Gastrocnemius medialis (tissue), 4 donors: Measurements from ENCODE around the gene MARVELD1. TPM values are rescaled to one million over a fixed set of nuclear protein-coding genes. Genes with fewer than 3 reads are reported as not detected.

Experiments
- ATAC-seq, 2 donors: fragments of 150-250 bp; one replicate each; pipeline ENCODE4 v1.9.1; 2016
- DNase-seq, 2 donors: peaks; one replicate each; pipeline ENCODE4 v3.0.0-alpha.2; 2019
- H3K27ac ChIP-seq, 4 donors: fragments of 200-600 bp; sonication (generic); 1 replicate in 1 of 4; 2 replicates in 3 of 4; pipeline ENCODE4 v1.5.1; 2016 to 2018; ENCODE audit warnings: mild to moderate bottlenecking in 2 of 4, moderate library complexity in 1 of 4
- H3K27me3 ChIP-seq, 3 donors: fragments of 200-600 bp; sonication (generic) in 2 of 3; 1 replicate in 1 of 3; 2 replicates in 2 of 3; pipeline versions ENCODE4 v1.5.1 to v1.6.0; 2016 to 2019; ENCODE audit warnings: mild to moderate bottlenecking in 1 of 3, moderate library complexity in 1 of 3
- H3K36me3 ChIP-seq, 2 donors: fragments of 200-600 bp; sonication (generic) in 1 of 2; one replicate each; pipeline ENCODE4 v1.5.1; 2017 to 2018
- H3K4me1 ChIP-seq, 2 donors: fragments of 200-600 bp; sonication (generic) in 1 of 2; one replicate each; pipeline ENCODE4 v1.5.1; 2016 to 2017; ENCODE audit warnings: mild to moderate bottlenecking in 2 of 2
- H3K4me3 ChIP-seq, 4 donors: fragments of 200-600 bp; sonication (generic) in 3 of 4; 1 replicate in 1 of 4; 2 replicates in 3 of 4; pipeline ENCODE4 v1.5.1; 2016 to 2019; ENCODE audit warnings: mild to moderate bottlenecking in 2 of 4
- H3K9me3 ChIP-seq, 3 donors: fragments of 200-600 bp; sonication (generic) in 2 of 3; 1 replicate in 1 of 3; 2 replicates in 2 of 3; pipeline ENCODE4 v1.5.1; 2016 to 2019
- CTCF ChIP-seq, 5 experiments: fragments of 450-650 bp in 3 of 5; fragments of 200-600 bp in 2 of 5; sonication (generic) in 2 of 5; IDR thresholded peaks in 4 of 5; conservative IDR thresholded peaks in 1 of 5; 1 replicate in 4 of 5; 2 replicates in 1 of 5; pipeline ENCODE4 v1.5.1; 2016 to 2019; ENCODE audit warnings: antibody characterized with exemption in 5 of 5, mild to moderate bottlenecking in 3 of 5, moderate library complexity in 3 of 5
- POLR2A ChIP-seq, 2 donors: fragments of 450-650 bp; IDR thresholded peaks; one replicate each; pipeline ENCODE4 v1.6.1; 2017; ENCODE audit warnings: antibody characterized with exemption in 2 of 2, mild to moderate bottlenecking in 2 of 2, moderate library complexity in 2 of 2
- in situ Hi-C, 4 donors: fragments of 200-750 bp; cut with MboI; loops; one replicate each; pipeline versions ENCODE4 v1.15.0 to v1.8.0; 2017; ENCODE audit warnings: low sequenced_read_pairs in 4 of 4
- intact Hi-C: fragments of 100-400 bp; cut with DNase I; formaldehyde crosslinking; loops from one replicate; pipeline ENCODE4 v1.15.1; 2023; ENCODE audit warnings: low total_unique reads
- total RNA-seq, 4 donors: library from RNA; depleted of rRNA; stranded (reverse); fragments of >200 nt; gene quantifications; one replicate each; pipeline versions ENCODE4 v1.1.0 to v1.2.3, GENCODE V29; 2016

Gene MARVELD1
- total RNA-seq, 4 donors from 2014 or later = 3.2 to 5.1 (median 3.9) TPM

GRCh38 chr10:97740613-97741012 lies 27.1 kb downstream of the MARVELD1 start:
- Histone ChIP-seq H3K36me3 (peaks cover 0 to 59% of the 10 kb centered on the region in 2 donors), H3K4me1 (peaks cover 12 to 19% of the 10 kb centered on the region in 2 donors), H3K4me3 (no peak overlapping the region), H3K9me3 (no peaks in the 10 kb centered on the region), H3K27me3 (no peaks in the 10 kb centered on the region), H3K27ac (no peak overlapping the region)
- intact Hi-C loops = no loop called here
- in situ Hi-C loops = no loop called here
- DNase-seq (no peak), ATAC-seq (no peak)
- TF ChIP-seq CTCF (IDR thresholded peaks at IDR 0.05 in 4 of 5, conservative IDR thresholded peaks at IDR 0.05 in 1 of 5) = no peak
- no peak for TF ChIP-seq POLR2A (IDR thresholded peaks at IDR 0.05)

GRCh38 chr10:97743169-97743943 lies 29.8 kb downstream of the MARVELD1 start:
- no peaks in the 10 kb centered on the region for H3K9me3 ChIP-seq
- no peaks in the 10 kb centered on the region for H3K27me3 ChIP-seq
- H3K36me3 ChIP-seq = peaks cover 0 to 85% of the 10 kb centered on the region in 2 donors
- no peak overlapping the region for H3K4me3 ChIP-seq
- no peak overlapping the region for H3K27ac ChIP-seq
- ATAC-seq (no peak), DNase-seq (no peak)
- TF ChIP-seq CTCF (IDR thresholded peaks at IDR 0.05 in 4 of 5, conservative IDR thresholded peaks at IDR 0.05 in 1 of 5) = no peak
- no peak for TF ChIP-seq POLR2A (IDR thresholded peaks at IDR 0.05)
- in situ Hi-C loops (no loop called here), intact Hi-C loops (no loop called here)
- peaks cover 4 to 8% of the 10 kb centered on the region in 2 donors for H3K4me1 ChIP-seq

GRCh38 chr10:97744405-97745035 lies 31.0 kb downstream of the MARVELD1 start:
- Histone ChIP-seq H3K27me3 (no peaks in the 10 kb centered on the region), H3K9me3 (no peaks in the 10 kb centered on the region), H3K4me1 (peaks cover 0 to 5% of the 10 kb centered on the region in 2 donors), H3K36me3 (peaks cover 0 to 86% of the 10 kb centered on the region in 2 donors), H3K27ac (no peak overlapping the region), H3K4me3 (no peak overlapping the region)
- ATAC-seq = no peak
- intact Hi-C loops (no loop called here), in situ Hi-C loops (no loop called here)
- no peak for TF ChIP-seq CTCF (IDR thresholded peaks at IDR 0.05 in 4 of 5, conservative IDR thresholded peaks at IDR 0.05 in 1 of 5)
- TF ChIP-seq POLR2A (IDR thresholded peaks at IDR 0.05) = no peak
- DNase-seq = no peak

- no peak for ATAC-seq
- Histone ChIP-seq H3K27ac (no peak overlapping the region), H3K4me3 (no peak overlapping the region), H3K4me1 (no peaks in the 10 kb centered on the region), H3K27me3 (no peaks in the 10 kb centered on the region), H3K36me3 (peaks cover 2 to 95% of the 10 kb centered on the region in 2 donors), H3K9me3 (no peaks in the 10 kb centered on the region)
- in situ Hi-C loops = no loop called here
- no peak for DNase-seq
- no peak for TF ChIP-seq CTCF (IDR thresholded peaks at IDR 0.05 in 4 of 5, conservative IDR thresholded peaks at IDR 0.05 in 1 of 5)
- no peak for TF ChIP-seq POLR2A (IDR thresholded peaks at IDR 0.05)
- intact Hi-C loops = no loop called here
Measured at GRCh38 chr10:97747573-97747972, 34.0 kb downstream of the MARVELD1 start.
